ENCODE results near the gene IZUMO4.

IZUMO4 gene

GRCh38 chr19:2132191-2132590, 35.5 kb downstream of the IZUMO4 start:
- no peak for DNase-seq
- Histone ChIP-seq H3K4me3 (ENCODE audit: low read length) (no peak overlapping the region), H2AFZ (ENCODE audit: low read length) (no peak overlapping the region), H3K9me2 (replicated peaks; ENCODE audit: insufficient read depth, low read length) (no peaks in the 10 kb centered on the region), H3K9me3 (replicated peaks; ENCODE audit: insufficient read depth, low read length) (no peaks in the 10 kb centered on the region), H3F3A (ENCODE audit: insufficient read depth, low read length) (no peaks in the 10 kb centered on the region), H3K27ac (ENCODE audit: low read length) (no peak overlapping the region), H3K79me2 (ENCODE audit: low read length) (peaks cover 72% of the 10 kb centered on the region), H3K36me3 (replicated peaks; ENCODE audit: insufficient read depth, low read length) (peaks cover 9% of the 10 kb centered on the region; the same call in 1 of the 2 replicates), H4K20me1 (ENCODE audit: insufficient read depth, low read length) (0 out of 2 replicates have a peak, but pooled peaks cover 3% of the 10 kb centered on the region), H3K27me3 (replicated peaks; ENCODE audit: insufficient read depth, low read length) (no peaks in the 10 kb centered on the region), H3K9ac (ENCODE audit: low read length) (no peak overlapping the region), H3K4me1 (ENCODE audit: low read length) (no peaks in the 10 kb centered on the region), H3K4me2 (ENCODE audit: low read depth, low read length) (no peak overlapping the region)
- TF ChIP-seq EZH2 (optimal IDR thresholded peaks at IDR 0.05; ENCODE audit: low read depth, low read length): no peak

GRCh38 chr19:2132731-2133490, 36.2 kb downstream of the IZUMO4 start:
- Histone ChIP-seq H3K27me3 (replicated peaks; ENCODE audit: insufficient read depth, low read length) (no peaks in the 10 kb centered on the region), H4K20me1 (ENCODE audit: insufficient read depth, low read length) (0 out of 2 replicates have a peak, but pooled peaks cover 3% of the 10 kb centered on the region), H3K9me2 (replicated peaks; ENCODE audit: insufficient read depth, low read length) (no peaks in the 10 kb centered on the region), H3K36me3 (replicated peaks; ENCODE audit: insufficient read depth, low read length) (peaks cover 9% of the 10 kb centered on the region; the same call in 1 of the 2 replicates), H3K27ac (ENCODE audit: low read length) (no peak overlapping the region), H3K4me1 (ENCODE audit: low read length) (no peaks in the 10 kb centered on the region), H3K9me3 (replicated peaks; ENCODE audit: insufficient read depth, low read length) (no peaks in the 10 kb centered on the region), H3K4me3 (ENCODE audit: low read length) (no peak overlapping the region), H3K9ac (ENCODE audit: low read length) (no peak overlapping the region), H2AFZ (ENCODE audit: low read length) (no peak overlapping the region), H3K79me2 (ENCODE audit: low read length) (peaks cover 75% of the 10 kb centered on the region), H3K4me2 (ENCODE audit: low read depth, low read length) (no peak overlapping the region), H3F3A (ENCODE audit: insufficient read depth, low read length) (no peaks in the 10 kb centered on the region)
- no peak for TF ChIP-seq CTCF (IDR thresholded peaks at IDR 0.05; ENCODE audit: low read length)
- no peak for TF ChIP-seq EZH2 (optimal IDR thresholded peaks at IDR 0.05; ENCODE audit: low read depth, low read length)
- no peak for TF ChIP-seq EZH2phosphoT487 (IDR thresholded peaks at IDR 0.05; ENCODE audit: low read length)
- no peak for DNase-seq

GRCh38 chr19:2135474-2136402, 39.0 kb downstream of the IZUMO4 start:
- Histone ChIP-seq H3K9me2 (replicated peaks; ENCODE audit: insufficient read depth, low read length) (no peaks in the 10 kb centered on the region), H3K9me3 (replicated peaks; ENCODE audit: insufficient read depth, low read length) (no peaks in the 10 kb centered on the region), H3K4me2 (ENCODE audit: low read depth, low read length) (no peak overlapping the region), H3K9ac (ENCODE audit: low read length) (no peak overlapping the region), H3F3A (ENCODE audit: insufficient read depth, low read length) (no peaks in the 10 kb centered on the region), H3K36me3 (replicated peaks; ENCODE audit: insufficient read depth, low read length) (peaks cover 5% of the 10 kb centered on the region), H2AFZ (ENCODE audit: low read length) (no peak overlapping the region), H3K27me3 (replicated peaks; ENCODE audit: insufficient read depth, low read length) (no peaks in the 10 kb centered on the region), H3K4me3 (ENCODE audit: low read length) (no peak overlapping the region), H3K4me1 (ENCODE audit: low read length) (no peaks in the 10 kb centered on the region), H3K27ac (ENCODE audit: low read length) (no peak overlapping the region), H4K20me1 (ENCODE audit: insufficient read depth, low read length) (0 out of 2 replicates have a peak, but pooled peaks cover 3% of the 10 kb centered on the region), H3K79me2 (ENCODE audit: low read length) (peaks cover 81% of the 10 kb centered on the region)
- TF ChIP-seq EZH2phosphoT487 (IDR thresholded peaks at IDR 0.05; ENCODE audit: low read length) (no peak), CTCF (IDR thresholded peaks at IDR 0.05; ENCODE audit: low read length) (no peak), EZH2 (optimal IDR thresholded peaks at IDR 0.05; ENCODE audit: low read depth, low read length) (no peak)
- DNase-seq: no peak
